ENCODE measurements around the gene TMEM175. TPM values are rescaled to one million over a fixed set of nuclear protein-coding genes. Genes with fewer than 3 reads are reported as not detected.

The TMEM175 gene
- total RNA-seq, 2 donors from 2014 or later: 26.5 to 39.5 TPM

GRCh38 chr4:960636-961350, 28.5 kb downstream of the TMEM175 start:
- Histone ChIP-seq H3K27me3 (replicated peaks; ENCODE audit: insufficient read depth) (no peaks in the 10 kb centered on the region), H3K36me3 (peaks cover 17% of the 10 kb centered on the region), H3K4me3 (no peak overlapping the region), H3K27ac (no peak overlapping the region), H3K9me3 (no peaks in the 10 kb centered on the region), H3K4me1 (ENCODE audit: control insufficient read depth in 1 of 2, low read depth in 2 of 2) (no peaks in the 10 kb centered on the region)
- TF ChIP-seq CTCF (IDR thresholded peaks at IDR 0.05): no peak
- DNase-seq (ENCODE audit: low spot score) (no peak), ATAC-seq (ENCODE audit: insufficient number of reproducible peaks, low FRiP score, low read depth) (no peak)

- ATAC-seq (ENCODE audit: insufficient number of reproducible peaks, low FRiP score, low read depth): no peak
- H3K4me1 ChIP-seq (ENCODE audit: control insufficient read depth in 1 of 2, low read depth in 2 of 2): no peaks in the 10 kb centered on the region
- H3K36me3 ChIP-seq: peaks cover 21% of the 10 kb centered on the region
- DNase-seq (ENCODE audit: low spot score): no peak
- no peaks in the 10 kb centered on the region for H3K27me3 ChIP-seq (replicated peaks; ENCODE audit: insufficient read depth)
- no peak for TF ChIP-seq CTCF (IDR thresholded peaks at IDR 0.05)
- no peak overlapping the region for H3K4me3 ChIP-seq
- no peaks in the 10 kb centered on the region for H3K9me3 ChIP-seq
- no peak overlapping the region for H3K27ac ChIP-seq
Observed at GRCh38 chr4:961351-962230, 29.3 kb downstream of the TMEM175 start.

GRCh38 chr4:962231-963208, 30.3 kb downstream of the TMEM175 start:
- H3K27ac ChIP-seq: no peak overlapping the region
- DNase-seq (ENCODE audit: low spot score) (no peak), ATAC-seq (ENCODE audit: insufficient number of reproducible peaks, low FRiP score, low read depth) (no peak)
- no peaks in the 10 kb centered on the region for H3K9me3 ChIP-seq
- H3K27me3 ChIP-seq (replicated peaks; ENCODE audit: insufficient read depth): no peaks in the 10 kb centered on the region
- H3K36me3 ChIP-seq: peaks cover 21% of the 10 kb centered on the region
- H3K4me1 ChIP-seq (ENCODE audit: control insufficient read depth in 1 of 2, low read depth in 2 of 2): no peaks in the 10 kb centered on the region
- no peak for TF ChIP-seq CTCF (IDR thresholded peaks at IDR 0.05)
- H3K4me3 ChIP-seq: no peak overlapping the region

- no peak for ATAC-seq (ENCODE audit: insufficient number of reproducible peaks, low FRiP score, low read depth)
- Histone ChIP-seq H3K9me3 (no peaks in the 10 kb centered on the region), H3K4me1 (ENCODE audit: control insufficient read depth in 1 of 2, low read depth in 2 of 2) (no peaks in the 10 kb centered on the region), H3K36me3 (peaks cover 18% of the 10 kb centered on the region), H3K4me3 (no peak overlapping the region), H3K27me3 (replicated peaks; ENCODE audit: insufficient read depth) (no peaks in the 10 kb centered on the region), H3K27ac (no peak overlapping the region)
- TF ChIP-seq CTCF (IDR thresholded peaks at IDR 0.05): no peak
- DNase-seq (ENCODE audit: low spot score): no peak
Observed at GRCh38 chr4:963276-964225, 31.3 kb downstream of the TMEM175 start.

Data from thoracic aorta (tissue), 2 donors.